Activated CD4-positive, alpha-beta T cell treated with anti-CD3 and anti-CD28 coated beads for 48 hours (primary cell): ENCODE data around the gene MALRD1.

Source experiments
- DNase-seq: peaks from one replicate; pipeline ENCODE4 v3.0.0-alpha.2; 2020

The MALRD1 gene

GRCh38 chr10:19245889-19246752, 197.5 kb downstream of the MALRD1 start:
- no peak for DNase-seq

- no peak for DNase-seq
These were observed 199.2 kb downstream of the MALRD1 start for GRCh38 chr10:19247843-19248242.

GRCh38 chr10:19250546-19250945, 201.9 kb downstream of the MALRD1 start:
- no peak for DNase-seq

GRCh38 chr10:19252531-19252930, 203.9 kb downstream of the MALRD1 start:
- no peak for DNase-seq

GRCh38 chr10:19256331-19256730, 207.7 kb downstream of the MALRD1 start:
- no peak for DNase-seq

GRCh38 chr10:19263262-19263661, 214.7 kb downstream of the MALRD1 start:
- DNase-seq: no peak

- DNase-seq: no peak
These were observed 234.7 kb downstream of the MALRD1 start for GRCh38 chr10:19283285-19283684.

- DNase-seq: no peak
These were observed 235.2 kb downstream of the MALRD1 start for GRCh38 chr10:19283786-19284185.

GRCh38 chr10:19290770-19291169, 242.2 kb downstream of the MALRD1 start:
- DNase-seq: no peak

- DNase-seq: no peak
These were observed 245.6 kb downstream of the MALRD1 start for GRCh38 chr10:19294233-19294632.

GRCh38 chr10:19299645-19300044, 251.0 kb downstream of the MALRD1 start:
- DNase-seq: no peak

GRCh38 chr10:19302117-19302516, 253.5 kb downstream of the MALRD1 start:
- DNase-seq: no peak

GRCh38 chr10:19310066-19310465, 261.5 kb downstream of the MALRD1 start:
- no peak for DNase-seq

- DNase-seq: no peak
These were observed 267.7 kb downstream of the MALRD1 start for GRCh38 chr10:19316204-19316870.

- DNase-seq: no peak
These were observed 269.4 kb downstream of the MALRD1 start for GRCh38 chr10:19317952-19318351.

GRCh38 chr10:19325581-19325980, 277.0 kb downstream of the MALRD1 start:
- DNase-seq: no peak

- no peak for DNase-seq
These were observed 280.0 kb downstream of the MALRD1 start for GRCh38 chr10:19328582-19328981.

GRCh38 chr10:19329475-19329874, 280.9 kb downstream of the MALRD1 start:
- no peak for DNase-seq

GRCh38 chr10:19332304-19332703, 283.7 kb downstream of the MALRD1 start:
- DNase-seq: no peak

GRCh38 chr10:19333631-19334030, 285.0 kb downstream of the MALRD1 start:
- no peak for DNase-seq

GRCh38 chr10:19347621-19348020, 299.0 kb downstream of the MALRD1 start:
- no peak for DNase-seq

GRCh38 chr10:19367176-19367575, 318.6 kb downstream of the MALRD1 start:
- DNase-seq: no peak

- no peak for DNase-seq
These were observed 325.4 kb downstream of the MALRD1 start for GRCh38 chr10:19373988-19374387.

GRCh38 chr10:19385846-19386450, 337.3 kb downstream of the MALRD1 start:
- DNase-seq: no peak
